ENCODE measurements around the gene RASGRP2. TPM values are rescaled to one million over a fixed set of nuclear protein-coding genes. Genes with fewer than 3 reads are reported as not detected.

The RASGRP2 gene
- total RNA-seq, 1 experiment from 2014 or later = 26.9 TPM

- no peak overlapping the region for H3K56ac ChIP-seq (ENCODE audit: insufficient read length, low read depth, low read length)
- Mint-ChIP-seq H3K27ac (no peak overlapping the region; a peak in 1 of 7 replicates), H3K9me3 (no peaks in the 10 kb centered on the region), H3K4me3 (no peak overlapping the region), H3K4me1 (peaks cover 11 to 17% of the 10 kb centered on the region in 2 experiments), H3K27me3 (ENCODE audit: low read depth) (peaks cover 57% of the 10 kb centered on the region), H3K36me3 (ENCODE audit: insufficient read depth in 1 of 3, low read depth in 3 of 3) (no peaks in the 10 kb centered on the region; a peak in 1 of 7 replicates)
- TF ChIP-seq CTCF (conservative IDR thresholded peaks at IDR 0.05) = no peak
- H3K4me2 ChIP-seq (ENCODE audit: insufficient read depth, insufficient read length, low read length) = no peak overlapping the region
- no peak overlapping the region for H3T11ph ChIP-seq (ENCODE audit: low read length)
- H2BK15ac ChIP-seq (ENCODE audit: low read depth, low read length) = no peak overlapping the region
- no peak overlapping the region for H2BK20ac ChIP-seq (ENCODE audit: low read depth, low read length, poor library complexity, severe bottlenecking)
- no peaks in the 10 kb centered on the region for H3K79me2 ChIP-seq (ENCODE audit: insufficient read depth, low read length)
- H3K27me3 ChIP-seq (ENCODE audit: insufficient read depth, low read length) = no peaks in the 10 kb centered on the region
- no peaks in the 10 kb centered on the region for H3K79me1 ChIP-seq (ENCODE audit: insufficient read depth, low read depth, low read length, poor library complexity, severe bottlenecking)
- no peak overlapping the region for H2BK12ac ChIP-seq (ENCODE audit: insufficient read length, low read depth, low read length)
- no peak overlapping the region for H4K8ac ChIP-seq (replicated peaks; ENCODE audit: insufficient read length, low read depth, low read length)
- no peak overlapping the region for H2AK5ac ChIP-seq (ENCODE audit: insufficient read length, low read length)
- H3K4me1 ChIP-seq (ENCODE audit: insufficient read depth, low read length) = no peaks in the 10 kb centered on the region
- no peak overlapping the region for H2AFZ ChIP-seq (ENCODE audit: low read length)
- H3K4ac ChIP-seq (ENCODE audit: low read depth, low read length) = no peak overlapping the region; the same call in 1 of the 2 replicates
- H4K20me1 ChIP-seq (ENCODE audit: control insufficient read depth, insufficient read depth, insufficient read length) = no peaks in the 10 kb centered on the region
- no peak overlapping the region for H2BK120ac ChIP-seq (ENCODE audit: low read depth, low read length, poor library complexity, severe bottlenecking)
- H3K23me2 ChIP-seq (ENCODE audit: insufficient read length, low read depth, low read length, poor library complexity, severe bottlenecking) = peaks cover 2% of the 10 kb centered on the region
- H3K9me3 ChIP-seq (ENCODE audit: control insufficient read depth, low read depth, low read length) = no peaks in the 10 kb centered on the region
- H3K23ac ChIP-seq (ENCODE audit: insufficient read length, low read depth, low read length) = no peak overlapping the region
- WGBS (ENCODE audit: extremely low coverage, insufficient read length, low lambda C conversion rate) = no CpG with 5 or more reads among the region's 9 CpGs
- no peak overlapping the region for H4K5ac ChIP-seq (ENCODE audit: insufficient read length, low read depth, low read length)
- H3K9ac ChIP-seq (ENCODE audit: extremely low read depth, insufficient read length, low read length) = no peak overlapping the region
- H3K14ac ChIP-seq (ENCODE audit: insufficient read depth, low read length) = no peak overlapping the region; the same call in 1 of the 2 replicates
- H4K91ac ChIP-seq (ENCODE audit: insufficient read length, low read depth, low read length) = no peak overlapping the region
- H3K27ac ChIP-seq (ENCODE audit: insufficient read length, low read depth, low read length) = no peak overlapping the region
- DNase-seq = no peak
- H3K18ac ChIP-seq (ENCODE audit: insufficient read length, low read depth, low read length) = no peak overlapping the region
- no peak overlapping the region for H2BK5ac ChIP-seq (ENCODE audit: insufficient read length, low read length)
Measured at GRCh38 chr11:64686466-64687170, 57.3 kb downstream of the RASGRP2 start.
